ENCODE data around the gene F2. TPM values are rescaled to one million over a fixed set of nuclear protein-coding genes. Genes with fewer than 3 reads are reported as not detected.

F2 gene
- total RNA-seq, 1 donor from 2014 or later, result 4.4 TPM

- TF ChIP-seq CTCF (IDR thresholded peaks at IDR 0.05; ENCODE audit: unreplicated experiment), result no peak
- Mint-ChIP-seq H3K36me3 (ENCODE audit: low read depth, unreplicated experiment) (peaks cover 11% of the 10 kb centered on the region), H3K4me1 (ENCODE audit: unreplicated experiment) (peaks cover 11% of the 10 kb centered on the region), H3K9me3 (ENCODE audit: unreplicated experiment) (no peaks in the 10 kb centered on the region), H3K27me3 (ENCODE audit: unreplicated experiment) (peaks cover 6% of the 10 kb centered on the region), H3K27ac (ENCODE audit: unreplicated experiment) (no peak overlapping the region), H3K4me3 (ENCODE audit: unreplicated experiment) (no peak overlapping the region)
- no peak for DNase-seq (ENCODE audit: low spot score)
Measured at GRCh38 chr11:46725338-46726205, 6.6 kb downstream of the F2 start.

GRCh38 chr11:46726206-46726862, 7.3 kb downstream of the F2 start:
- DNase-seq (ENCODE audit: low spot score), result no peak
- Mint-ChIP-seq H3K9me3 (ENCODE audit: unreplicated experiment) (no peaks in the 10 kb centered on the region), H3K27me3 (ENCODE audit: unreplicated experiment) (peaks cover 4% of the 10 kb centered on the region), H3K36me3 (ENCODE audit: low read depth, unreplicated experiment) (peaks cover 8% of the 10 kb centered on the region), H3K4me1 (ENCODE audit: unreplicated experiment) (peaks cover 5% of the 10 kb centered on the region), H3K27ac (ENCODE audit: unreplicated experiment) (no peak overlapping the region), H3K4me3 (ENCODE audit: unreplicated experiment) (no peak overlapping the region)
- no peak for TF ChIP-seq CTCF (IDR thresholded peaks at IDR 0.05; ENCODE audit: unreplicated experiment)

DNA sequence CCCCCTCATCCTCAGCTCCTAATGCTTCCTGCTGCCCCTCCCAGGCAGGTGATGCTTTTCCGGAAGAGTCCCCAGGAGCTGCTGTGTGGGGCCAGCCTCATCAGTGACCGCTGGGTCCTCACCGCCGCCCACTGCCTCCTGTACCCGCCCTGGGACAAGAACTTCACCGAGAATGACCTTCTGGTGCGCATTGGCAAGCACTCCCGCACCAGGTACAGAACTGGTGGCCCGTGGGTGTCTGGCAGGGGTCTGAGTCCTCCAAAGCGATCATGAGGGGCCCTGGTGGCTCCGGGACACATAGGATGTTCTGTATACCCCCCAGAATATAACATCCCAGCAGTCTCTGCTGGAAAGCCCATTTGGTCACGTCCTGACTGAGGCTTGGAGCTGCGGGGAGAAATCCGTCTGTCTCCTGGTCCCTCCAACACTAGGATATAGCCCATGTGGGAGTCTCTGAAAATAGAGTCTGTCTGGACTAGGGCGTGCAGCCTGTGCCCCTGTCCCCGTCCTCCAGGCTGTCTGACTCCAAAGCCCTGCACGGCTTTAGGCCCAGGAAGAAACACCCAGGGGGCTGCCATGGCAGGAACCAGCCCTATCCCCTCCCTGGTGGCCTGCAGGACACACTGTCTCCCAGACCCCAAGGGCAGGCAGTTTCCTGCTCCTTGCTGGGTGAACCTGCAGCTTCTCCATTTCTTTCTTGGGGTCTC, 9.1 kb downstream of the F2 start:
- peaks cover 3% of the 10 kb centered on the region for H3K36me3 Mint-ChIP-seq (ENCODE audit: low read depth, unreplicated experiment)
- no peak for DNase-seq (ENCODE audit: low spot score)
- no peaks in the 10 kb centered on the region for H3K4me1 Mint-ChIP-seq (ENCODE audit: unreplicated experiment)
- H3K9me3 Mint-ChIP-seq (ENCODE audit: unreplicated experiment), result no peaks in the 10 kb centered on the region
- TF ChIP-seq CTCF (IDR thresholded peaks at IDR 0.05; ENCODE audit: unreplicated experiment), result no peak
- H3K4me3 Mint-ChIP-seq (ENCODE audit: unreplicated experiment), result no peak overlapping the region
- no peak overlapping the region for H3K27ac Mint-ChIP-seq (ENCODE audit: unreplicated experiment)
- H3K27me3 Mint-ChIP-seq (ENCODE audit: unreplicated experiment), result peaks cover 1% of the 10 kb centered on the region

DNA sequence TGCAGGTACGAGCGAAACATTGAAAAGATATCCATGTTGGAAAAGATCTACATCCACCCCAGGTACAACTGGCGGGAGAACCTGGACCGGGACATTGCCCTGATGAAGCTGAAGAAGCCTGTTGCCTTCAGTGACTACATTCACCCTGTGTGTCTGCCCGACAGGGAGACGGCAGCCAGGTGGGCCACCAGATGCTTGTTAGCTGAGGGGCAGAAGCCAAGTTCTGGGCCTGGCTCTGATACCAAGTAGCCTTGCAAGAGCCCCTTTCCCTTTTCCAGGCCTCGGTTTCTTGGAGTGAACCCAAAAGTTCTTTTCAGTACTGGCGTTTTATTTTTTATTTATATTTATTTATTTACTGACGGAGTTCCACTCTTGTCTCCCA, 9.6 kb downstream of the F2 start:
- no peaks in the 10 kb centered on the region for H3K4me1 Mint-ChIP-seq (ENCODE audit: unreplicated experiment)

More for the DNA sequence above, 9.6 kb downstream of the F2 start:
- Mint-ChIP-seq H3K27ac (ENCODE audit: unreplicated experiment) (no peak overlapping the region), H3K27me3 (ENCODE audit: unreplicated experiment) (peaks cover 1% of the 10 kb centered on the region), H3K36me3 (ENCODE audit: low read depth, unreplicated experiment) (peaks cover 3% of the 10 kb centered on the region), H3K9me3 (ENCODE audit: unreplicated experiment) (no peaks in the 10 kb centered on the region), H3K4me3 (ENCODE audit: unreplicated experiment) (no peak overlapping the region)
- DNase-seq (ENCODE audit: low spot score), result no peak
- TF ChIP-seq CTCF (IDR thresholded peaks at IDR 0.05; ENCODE audit: unreplicated experiment), result no peak
